BLaER1 treated with 17β-estradiol and CSF1 and Interleukin-3, amounts not matched to agents 10 nM and 100 nM (cell line): ENCODE data around the gene C1QTNF2.
A peak's percentile ranks its signal among the peaks of the same experiment; 100 is the strongest.
"Not testable (repeated sequence)": the region's sequence is repeated elsewhere in the genome, so short reads cannot be mapped to it uniquely, and the experiment has no call there.

Source experiments
- H3K27ac ChIP-seq, 11 experiments: shearing (Covaris generic); formaldehyde crosslinking; 2 replicates each; pipeline ENCODE4 v1.8.1; 2022
- H3K27me3 ChIP-seq, 11 experiments: shearing (Covaris generic); formaldehyde crosslinking; 2 replicates each; pipeline ENCODE4 v1.8.1; 2022
- H3K36me3 ChIP-seq, 11 experiments: shearing (Covaris generic); formaldehyde crosslinking; 2 replicates each; pipeline ENCODE4 v1.8.1; 2022
- H3K4me1 ChIP-seq, 10 experiments: shearing (Covaris generic); formaldehyde crosslinking; 2 replicates each; pipeline ENCODE4 v1.8.1; 2022
- H3K4me2 ChIP-seq, 11 experiments: shearing (Covaris generic); formaldehyde crosslinking; 2 replicates each; pipeline ENCODE4 v1.8.1; 2022
- H3K4me3 ChIP-seq, 10 experiments: shearing (Covaris generic); formaldehyde crosslinking; 2 replicates each; pipeline ENCODE4 v1.8.1; 2022
- H3K9ac ChIP-seq, 11 experiments: shearing (Covaris generic); formaldehyde crosslinking; 2 replicates each; pipeline ENCODE4 v1.8.1; 2022
- H3K9me3 ChIP-seq, 11 experiments: shearing (Covaris generic); formaldehyde crosslinking; replicated peaks in 1 of 11; 2 replicates each; pipeline ENCODE4 v1.8.1; 2022
- H4K20me1 ChIP-seq, 11 experiments: shearing (Covaris generic); formaldehyde crosslinking; 2 replicates each; pipeline ENCODE4 v1.8.1; 2022
- Cebpa-rat ChIP-seq, 11 experiments: shearing (Covaris generic); IDR thresholded peaks; 2 replicates each; pipeline ENCODE4 v1.8.1; 2022

C1QTNF2 gene

GRCh38 chr5:160354666-160355065 lies 15.8 kb downstream of the C1QTNF2 start:
- H3K4me2 ChIP-seq = no peak overlapping the region
- H4K20me1 ChIP-seq = no peaks in the 10 kb centered on the region
- no peak overlapping the region for H3K4me3 ChIP-seq
- no peaks in the 10 kb centered on the region for H3K9me3 ChIP-seq
- H3K27ac ChIP-seq = no peak overlapping the region
- no peaks in the 10 kb centered on the region for H3K27me3 ChIP-seq
- TF ChIP-seq Cebpa-rat (IDR thresholded peaks at IDR 0.05) = no peak
- no peak overlapping the region for H3K9ac ChIP-seq
- H3K36me3 ChIP-seq = no peaks in the 10 kb centered on the region
- H3K4me1 ChIP-seq = peaks cover 0 to 7% (median 0%) of the 10 kb centered on the region in 10 experiments; a peak in 2 of 20 replicates

GRCh38 chr5:160353379-160353778 lies 17.0 kb downstream of the C1QTNF2 start:
- H3K36me3 ChIP-seq = no peaks in the 10 kb centered on the region

GRCh38 chr5:160352308-160352707 lies 18.1 kb downstream of the C1QTNF2 start:
- no peak overlapping the region for H3K9ac ChIP-seq
- no peaks in the 10 kb centered on the region for H4K20me1 ChIP-seq
- no peaks in the 10 kb centered on the region for H3K9me3 ChIP-seq
- TF ChIP-seq Cebpa-rat (IDR thresholded peaks at IDR 0.05) = no peak
- H3K27me3 ChIP-seq = no peaks in the 10 kb centered on the region
- no peak overlapping the region for H3K27ac ChIP-seq
- no peak overlapping the region for H3K4me3 ChIP-seq
- peak overlapping the region in 1 of 11 experiments; percentile 7; a peak in 1 of 22 replicates for H3K4me2 ChIP-seq
- H3K36me3 ChIP-seq = no peaks in the 10 kb centered on the region
- peaks cover 0 to 7% (median 0%) of the 10 kb centered on the region in 10 experiments; a peak in 2 of 20 replicates for H3K4me1 ChIP-seq

More at GRCh38 chr5:160353379-160353778, 17.0 kb downstream of the C1QTNF2 start:
- no peaks in the 10 kb centered on the region for H3K9me3 ChIP-seq
- no peak overlapping the region for H3K9ac ChIP-seq
- no peaks in the 10 kb centered on the region for H3K27me3 ChIP-seq
- no peak overlapping the region for H3K4me2 ChIP-seq
- peaks cover 0 to 7% (median 0%) of the 10 kb centered on the region in 10 experiments; a peak in 2 of 20 replicates for H3K4me1 ChIP-seq
- no peaks in the 10 kb centered on the region for H4K20me1 ChIP-seq
- no peak overlapping the region for H3K4me3 ChIP-seq
- no peak for TF ChIP-seq Cebpa-rat (IDR thresholded peaks at IDR 0.05)
- H3K27ac ChIP-seq = no peak overlapping the region

- H3K9ac ChIP-seq = no peak overlapping the region
- no peak overlapping the region for H3K4me3 ChIP-seq
- H3K27me3 ChIP-seq = no peaks in the 10 kb centered on the region
- H3K4me1 ChIP-seq = peaks cover 0 to 10% (median 3%) of the 10 kb centered on the region in 10 experiments; a peak in 7 of 20 replicates
- H3K9me3 ChIP-seq = no peaks in the 10 kb centered on the region
- H3K36me3 ChIP-seq = no peaks in the 10 kb centered on the region
- H3K27ac ChIP-seq = no peak overlapping the region
- TF ChIP-seq Cebpa-rat (IDR thresholded peaks at IDR 0.05) = no peak
- no peaks in the 10 kb centered on the region for H4K20me1 ChIP-seq
- H3K4me2 ChIP-seq = no peak overlapping the region
Measured at GRCh38 chr5:160349935-160350303, 20.5 kb downstream of the C1QTNF2 start.

GRCh38 chr5:160349249-160349934 lies 21.0 kb downstream of the C1QTNF2 start:
- Histone ChIP-seq H3K4me2 (no peak overlapping the region), H3K9ac (no peak overlapping the region), H3K27me3 (no peaks in the 10 kb centered on the region), H3K36me3 (no peaks in the 10 kb centered on the region), H3K4me1 (peaks cover 0 to 11% (median 5%) of the 10 kb centered on the region in 10 experiments; a peak in 7 of 20 replicates), H3K4me3 (no peak overlapping the region), H3K9me3 (no peaks in the 10 kb centered on the region), H4K20me1 (no peaks in the 10 kb centered on the region), H3K27ac (no peak overlapping the region)
- TF ChIP-seq Cebpa-rat (IDR thresholded peaks at IDR 0.05) = no peak

- Histone ChIP-seq H3K27ac (no peak overlapping the region), H3K36me3 (no peaks in the 10 kb centered on the region), H3K27me3 (no peaks in the 10 kb centered on the region), H3K9ac (no peak overlapping the region), H3K4me1 (peaks cover 0 to 17% (median 5%) of the 10 kb centered on the region in 10 experiments; a peak in 9 of 20 replicates), H3K9me3 (no peaks in the 10 kb centered on the region), H4K20me1 (no peaks in the 10 kb centered on the region), H3K4me3 (no peak overlapping the region), H3K4me2 (no peak overlapping the region)
- TF ChIP-seq Cebpa-rat (IDR thresholded peaks at IDR 0.05) = no peak
Measured at GRCh38 chr5:160348080-160348479, 22.3 kb downstream of the C1QTNF2 start.

GRCh38 chr5:160347448-160347847 lies 23.0 kb downstream of the C1QTNF2 start:
- Histone ChIP-seq H3K4me2 (no peak overlapping the region), H3K9ac (no peak overlapping the region), H3K4me1 (peaks cover 0 to 24% (median 5%) of the 10 kb centered on the region in 10 experiments; a peak in 10 of 20 replicates), H3K9me3 (no peaks in the 10 kb centered on the region), H4K20me1 (no peaks in the 10 kb centered on the region), H3K27me3 (no peaks in the 10 kb centered on the region), H3K27ac (no peak overlapping the region), H3K36me3 (no peaks in the 10 kb centered on the region), H3K4me3 (no peak overlapping the region)
- no peak for TF ChIP-seq Cebpa-rat (IDR thresholded peaks at IDR 0.05)

- Histone ChIP-seq H3K9me3 (no peaks in the 10 kb centered on the region), H3K4me3 (no peak overlapping the region), H4K20me1 (no peaks in the 10 kb centered on the region), H3K4me2 (peak overlapping the region in 3 of 11 experiments; percentile 41 to 52 (median 52); a peak in 5 of 22 replicates), H3K36me3 (no peaks in the 10 kb centered on the region), H3K9ac (no peak overlapping the region), H3K27ac (0 out of 22 replicates have a peak overlapping the region, but pooled peaks of 1 of the 11 experiments have one; percentile 7), H3K4me1 (peaks cover 0 to 72% (median 5%) of the 10 kb centered on the region in 10 experiments; a peak in 10 of 20 replicates), H3K27me3 (no peaks in the 10 kb centered on the region)
- TF ChIP-seq Cebpa-rat (IDR thresholded peaks at IDR 0.05) = no peak
Measured at GRCh38 chr5:160342413-160342941, 27.9 kb downstream of the C1QTNF2 start.

GRCh38 chr5:160341309-160341870 lies 29.0 kb downstream of the C1QTNF2 start:
- no peak overlapping the region for H3K4me3 ChIP-seq
- no peak overlapping the region for H3K9ac ChIP-seq
- no peaks in the 10 kb centered on the region for H3K9me3 ChIP-seq
- no peak for TF ChIP-seq Cebpa-rat (IDR thresholded peaks at IDR 0.05)
- peak overlapping the region in 2 of 11 experiments; percentile 8 to 52; a peak in 2 of 22 replicates for H3K4me2 ChIP-seq
- peaks cover 0 to 83% (median 5%) of the 10 kb centered on the region in 10 experiments; a peak in 10 of 20 replicates for H3K4me1 ChIP-seq
- H3K27me3 ChIP-seq = no peaks in the 10 kb centered on the region
- H4K20me1 ChIP-seq = no peaks in the 10 kb centered on the region
- no peak overlapping the region for H3K27ac ChIP-seq
- no peaks in the 10 kb centered on the region for H3K36me3 ChIP-seq

GRCh38 chr5:160340513-160340912 lies 29.9 kb downstream of the C1QTNF2 start:
- not testable (repeated sequence) for H3K9me3 ChIP-seq, H3K9ac ChIP-seq, H3K27ac ChIP-seq, H3K27me3 ChIP-seq, H4K20me1 ChIP-seq, H3K36me3 ChIP-seq, H3K4me3 ChIP-seq
- Histone ChIP-seq H3K4me1 (peaks cover 0 to 92% (median 5%) of the 10 kb centered on the region in 10 experiments; a peak in 10 of 20 replicates), H3K4me2 (peak overlapping the region in 3 of 11 experiments; percentile 22 to 31 (median 30); a peak in 4 of 22 replicates)
